HG03175 (cell line): ENCODE data around the gene PTGDS.

Experiments
- ATAC-seq: cut with Tn5 transposase; IDR thresholded peaks from one replicate; pipeline ENCODE4 v1.9.1; 2021; ENCODE audit warnings: mild to moderate bottlenecking, moderate library complexity; ENCODE audit not compliant: unreplicated experiment

The PTGDS gene

DNA sequence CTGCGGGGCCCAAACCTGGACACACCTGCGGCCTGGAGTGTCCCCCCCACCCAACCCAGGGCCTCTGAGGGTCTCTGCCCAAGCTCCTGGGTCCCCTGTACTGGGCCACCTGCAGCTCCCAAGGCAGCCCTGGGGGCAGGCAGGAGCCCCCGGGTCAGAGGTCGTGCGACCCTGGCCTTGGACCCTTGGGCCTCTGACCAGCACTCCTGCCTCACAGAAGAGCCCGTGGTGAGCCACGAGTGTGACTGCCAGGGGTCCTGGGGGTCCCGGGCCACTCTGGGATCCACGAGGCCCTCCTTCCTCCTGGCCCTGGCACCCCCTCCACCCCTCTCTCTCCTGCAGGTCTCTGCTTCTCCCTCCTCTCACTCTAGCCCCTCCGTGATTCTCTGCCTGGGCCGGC lies 5.0 kb upstream of the PTGDS start:
- no peak for ATAC-seq

- no peak for ATAC-seq
Observed at GRCh38 chr9:136972743-136973142, 4.6 kb upstream of the PTGDS start.

GRCh38 chr9:136973618-136974617 lies 3.4 kb upstream of the PTGDS start:
- ATAC-seq: no peak

DNA sequence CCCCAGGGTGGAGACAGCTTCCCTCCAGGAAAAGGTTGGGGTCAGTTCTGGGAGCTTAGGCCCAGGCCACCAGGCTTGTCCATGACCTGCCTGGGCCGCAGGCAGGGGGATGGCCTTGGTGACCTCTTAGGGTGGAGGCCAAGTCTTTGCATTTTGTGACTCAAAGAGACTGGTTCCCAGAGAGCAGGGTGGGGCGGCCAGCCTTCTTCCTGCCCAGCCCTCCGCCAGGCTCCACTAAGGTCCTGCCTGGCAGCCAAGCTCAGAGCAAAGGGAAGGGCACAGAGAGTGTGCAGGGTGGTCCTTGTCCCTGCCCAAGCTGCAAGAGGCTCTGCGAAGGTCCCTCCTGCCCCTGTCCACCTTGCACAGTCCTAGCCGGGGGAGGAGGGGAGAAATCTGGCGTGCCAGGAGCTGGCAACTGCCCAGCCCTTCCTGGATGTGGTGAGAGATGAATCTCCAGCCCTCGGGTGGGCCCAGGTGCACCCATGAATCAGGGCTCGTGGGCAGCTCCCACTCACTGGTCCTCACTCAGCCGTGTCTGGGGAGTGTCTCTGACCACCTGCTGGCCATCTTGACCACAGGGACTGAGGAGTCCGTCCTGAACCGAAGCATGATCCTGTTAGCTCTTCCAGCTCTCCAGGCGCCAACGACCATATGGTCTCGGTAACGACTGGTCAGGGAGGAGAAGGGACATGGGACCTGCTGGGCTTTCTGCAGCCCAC lies 2.3 kb upstream of the PTGDS start:
- no peak for ATAC-seq

- no peak for ATAC-seq
Observed at GRCh38 chr9:136975644-136976043, 1.7 kb upstream of the PTGDS start.

GRCh38 chr9:136977649-136978072 lies 357 bp downstream of the PTGDS start:
- no peak for ATAC-seq

DNA sequence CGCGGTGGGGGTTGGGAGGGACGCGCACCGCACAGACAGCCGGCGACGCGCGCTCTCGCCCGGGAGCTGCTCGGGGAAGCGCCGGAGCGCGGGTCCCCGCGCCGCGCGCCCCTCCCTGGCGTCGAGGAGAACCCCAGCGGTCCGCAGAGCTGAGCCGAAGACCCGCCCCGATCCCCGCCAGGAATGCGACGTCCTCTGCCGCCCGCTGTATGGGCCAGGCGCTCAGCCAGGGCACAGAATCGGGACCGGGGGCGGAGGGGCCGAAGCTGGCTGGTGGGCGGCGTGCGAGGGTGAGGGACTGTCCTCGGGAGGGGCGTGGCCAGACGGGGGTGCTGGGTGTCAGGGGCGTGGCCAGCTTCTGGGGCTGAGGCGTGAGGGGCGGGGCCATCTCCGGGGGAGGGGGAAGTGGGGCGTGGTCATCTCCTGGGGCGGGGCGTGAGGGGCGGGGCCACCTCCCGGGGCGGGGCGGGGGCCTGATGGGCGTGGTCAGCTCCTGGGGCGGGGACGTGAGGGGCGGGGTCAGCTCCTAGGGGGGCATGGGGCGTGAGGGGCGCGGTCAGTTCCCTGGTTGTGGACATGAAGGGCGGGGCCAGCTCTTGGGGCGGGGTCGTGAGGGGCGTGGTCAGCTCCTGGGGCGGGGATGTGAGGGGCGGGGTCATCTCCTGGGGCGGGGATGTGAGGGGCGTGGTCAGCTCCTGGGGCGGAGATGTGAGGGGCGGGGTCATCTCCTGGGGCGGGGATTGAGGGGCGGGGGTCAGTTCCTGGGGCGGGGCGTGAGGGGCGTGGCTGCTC lies 965 bp downstream of the PTGDS start:
- ATAC-seq: no peak

GRCh38 chr9:136978865-136979544 lies 1.7 kb downstream of the PTGDS start:
- no peak for ATAC-seq

DNA sequence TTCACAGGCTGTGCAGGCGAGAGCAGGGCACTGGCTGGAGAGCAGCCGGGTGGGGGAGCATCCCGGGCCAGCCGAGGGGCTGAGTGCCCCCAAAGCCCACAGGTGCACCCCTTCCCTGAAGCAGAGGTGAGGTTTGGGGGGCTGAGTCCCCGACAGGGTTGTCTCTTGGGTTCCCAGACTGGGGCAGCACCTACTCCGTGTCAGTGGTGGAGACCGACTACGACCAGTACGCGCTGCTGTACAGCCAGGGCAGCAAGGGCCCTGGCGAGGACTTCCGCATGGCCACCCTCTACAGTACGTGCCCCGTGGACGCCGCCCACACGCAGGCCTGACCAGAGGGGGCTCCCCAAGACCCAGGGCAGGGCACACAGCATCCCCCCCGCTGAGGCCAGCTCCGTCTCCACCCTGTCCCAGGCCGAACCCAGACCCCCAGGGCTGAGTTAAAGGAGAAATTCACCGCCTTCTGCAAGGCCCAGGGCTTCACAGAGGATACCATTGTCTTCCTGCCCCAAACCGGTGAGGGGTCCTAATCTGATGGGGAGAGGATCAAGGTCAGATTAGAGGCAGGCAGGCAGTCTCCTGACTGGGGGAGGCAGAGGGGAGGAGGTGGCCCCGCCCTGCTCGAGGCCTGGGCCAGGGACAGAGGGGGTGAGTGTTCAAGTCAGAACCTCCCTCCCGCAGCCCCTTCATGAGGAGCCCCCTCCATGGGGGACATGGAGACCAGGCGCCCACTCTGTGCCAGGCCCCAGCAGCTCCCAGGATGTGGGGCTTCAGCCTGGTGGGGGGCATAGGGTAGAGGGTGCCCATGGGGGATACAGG lies 2.7 kb downstream of the PTGDS start:
- no peak for ATAC-seq

DNA sequence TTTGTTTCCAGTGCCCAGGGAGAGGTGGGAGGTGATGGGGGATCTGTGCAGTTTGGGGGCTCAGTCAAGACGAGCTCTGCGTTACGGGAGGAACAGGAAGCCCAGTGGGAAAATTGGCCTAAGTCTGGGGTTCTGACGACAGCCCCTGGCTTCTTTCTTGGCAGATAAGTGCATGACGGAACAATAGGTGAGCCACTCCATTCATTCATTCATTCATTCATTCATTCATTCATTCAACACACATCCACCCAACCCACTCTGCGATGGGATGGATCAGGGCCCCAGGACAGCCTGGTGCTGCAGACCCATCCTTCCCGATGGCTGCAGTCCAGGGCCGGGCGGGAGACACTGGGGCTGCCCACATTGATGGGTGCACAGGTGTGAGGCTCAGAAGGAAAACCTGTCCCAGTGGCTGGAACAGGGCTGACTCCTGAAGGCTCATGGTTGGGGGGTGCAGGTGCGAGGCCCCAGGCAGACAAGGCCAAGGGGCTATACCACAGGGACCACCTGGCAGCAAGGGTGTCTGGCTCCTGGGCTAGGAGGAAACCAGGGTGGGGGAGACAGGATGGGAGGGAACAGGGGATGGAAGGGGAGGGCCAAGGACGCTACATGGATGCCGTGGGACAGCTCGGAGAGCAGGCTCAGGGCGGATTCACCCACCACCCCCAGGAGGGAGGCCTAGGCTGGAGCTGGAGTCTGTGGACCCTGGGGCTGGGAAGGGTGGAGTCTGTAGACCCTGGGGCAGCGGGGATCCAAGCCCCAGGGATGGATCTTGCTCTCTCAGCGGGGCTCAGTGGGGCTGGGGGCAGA lies 3.6 kb downstream of the PTGDS start:
- ATAC-seq: no peak

DNA sequence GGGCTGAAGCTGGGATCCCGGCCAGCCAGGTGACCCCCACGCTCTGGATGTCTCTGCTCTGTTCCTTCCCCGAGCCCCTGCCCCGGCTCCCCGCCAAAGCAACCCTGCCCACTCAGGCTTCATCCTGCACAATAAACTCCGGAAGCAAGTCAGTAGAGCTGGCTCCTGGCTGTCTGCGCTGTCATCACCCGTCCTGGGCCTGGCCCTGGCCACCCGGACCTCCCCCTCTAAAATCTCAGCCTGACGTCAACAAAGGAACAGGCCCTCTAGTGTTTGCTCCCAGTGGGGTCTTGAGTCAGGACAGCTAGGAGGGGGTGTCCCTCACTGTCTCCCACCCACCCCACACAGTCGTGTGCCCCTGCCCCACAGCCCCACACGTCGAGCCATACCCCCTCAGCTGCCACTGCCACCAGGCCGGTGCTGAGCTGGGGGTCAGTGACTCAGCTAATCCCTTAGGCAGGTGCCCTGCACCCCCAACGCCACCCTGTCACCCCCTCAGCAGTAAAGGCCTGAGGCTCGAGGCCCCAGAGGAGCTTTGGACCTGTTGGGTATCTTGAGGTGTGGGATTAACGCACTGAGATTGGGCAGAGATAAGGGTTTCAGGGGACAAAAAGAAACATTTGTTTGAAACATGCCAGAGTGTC lies 4.4 kb downstream of the PTGDS start:
- no peak for ATAC-seq

- ATAC-seq: no peak
Observed at GRCh38 chr9:136982232-136983051, 5.1 kb downstream of the PTGDS start, which contains the start of gene LCNL1. TSS of gene LCNL1 (plus strand) at chr9:136982993. CDS start at chr9:136983587, 594 bp downstream.

DNA sequence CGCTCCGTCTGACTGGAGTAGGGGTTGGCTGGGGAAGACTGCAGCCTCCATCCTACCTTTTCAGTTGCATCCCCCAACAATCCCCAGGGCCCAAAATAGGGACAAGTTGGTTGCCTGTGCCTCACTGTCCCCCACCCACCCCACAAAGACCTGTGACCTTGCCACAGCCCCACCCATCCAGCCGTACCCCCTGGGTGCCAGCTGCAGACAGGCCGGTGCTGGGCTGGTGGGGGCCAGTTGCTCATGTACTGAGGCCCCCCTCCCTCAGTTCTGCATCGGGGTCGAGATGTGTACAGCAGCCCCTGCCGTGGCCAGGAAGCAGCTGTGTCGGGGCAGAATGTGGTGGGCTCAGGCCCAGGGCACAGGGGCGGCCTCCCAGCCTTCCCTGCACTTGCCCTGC lies 5.9 kb downstream of the PTGDS start:
- no peak for ATAC-seq

DNA sequence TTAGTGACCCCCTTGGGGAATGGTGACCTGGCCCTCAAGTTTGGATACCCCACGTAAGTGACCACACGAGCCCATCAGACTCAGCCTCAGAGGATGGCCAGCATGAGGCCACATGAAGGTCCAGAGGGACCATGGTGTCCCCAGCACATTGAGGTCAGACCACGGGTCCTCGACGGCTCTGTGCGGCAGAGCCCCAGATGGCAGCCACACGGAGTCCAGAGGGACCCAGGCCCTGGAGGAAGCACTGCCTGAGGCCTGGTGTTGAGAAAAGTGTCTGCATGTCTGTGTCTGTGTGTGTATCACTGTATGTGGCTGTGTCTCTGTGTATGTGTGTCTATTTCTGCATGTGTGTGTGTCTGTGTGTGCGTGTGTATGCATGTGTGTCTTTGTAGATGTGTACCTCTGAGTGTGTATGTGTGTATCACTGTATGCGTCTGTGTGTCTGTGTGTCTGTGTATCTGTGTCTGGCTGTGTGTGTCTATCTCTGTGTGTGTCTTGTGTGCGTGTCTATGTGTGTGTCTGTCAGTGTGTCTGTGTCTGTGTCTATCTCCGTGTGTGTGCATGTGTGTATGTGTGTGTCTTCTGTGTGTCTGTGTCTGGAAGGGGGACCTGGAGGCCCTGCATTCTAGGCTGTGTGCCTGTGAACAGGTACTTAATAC lies 6.5 kb downstream of the PTGDS start:
- no peak for ATAC-seq

- ATAC-seq: no peak
Observed at GRCh38 chr9:136984464-136985026, 7.2 kb downstream of the PTGDS start.

DNA sequence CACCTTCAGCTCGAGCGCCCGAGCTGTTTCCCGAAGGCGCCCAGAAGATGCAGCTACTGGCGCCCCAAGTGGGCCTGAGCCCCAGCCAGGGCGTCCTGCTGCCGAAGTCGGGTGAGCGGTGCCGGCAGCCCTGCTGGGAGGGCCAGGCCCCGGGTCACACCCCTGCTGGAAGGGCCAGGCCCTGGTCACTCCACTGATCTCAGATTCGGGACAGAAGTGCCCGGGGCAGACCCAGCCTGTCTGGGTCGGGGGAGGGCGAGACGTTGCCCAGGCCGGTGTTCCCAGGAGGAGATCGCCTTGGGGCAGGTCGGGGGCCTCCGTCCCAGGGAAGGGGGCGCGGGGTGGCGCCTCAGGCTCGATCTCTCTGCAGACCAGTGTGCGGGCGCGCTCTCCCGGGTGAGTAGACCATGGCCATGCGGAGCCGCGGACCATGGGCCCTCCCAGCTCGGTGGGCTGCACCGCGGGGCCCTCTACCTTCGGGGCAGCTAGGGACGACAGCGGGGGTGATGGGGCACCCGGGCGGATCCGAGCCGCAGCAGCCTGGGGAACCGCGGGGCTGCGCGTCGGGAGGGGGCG lies 7.8 kb downstream of the PTGDS start:
- no peak for ATAC-seq
